Stomach (tissue), 9 donors: ENCODE results near the gene ANKS1B. TPM values are rescaled to one million over a fixed set of nuclear protein-coding genes. Genes with fewer than 3 reads are reported as not detected.

Source experiments
- DNase-seq, 2 donors: peaks; one replicate each; pipeline versions ENCODE4 v3.0.0 to v3.0.0-alpha.2; 2013 to 2019
- H3K27ac ChIP-seq, 5 donors: fragments of 200-600 bp in 4 of 5; sonication (generic) in 4 of 5; one replicate each; pipeline ENCODE4 v1.5.1; 2013 to 2019; ENCODE audit warnings: mild to moderate bottlenecking in 1 of 5, moderate library complexity in 1 of 5
- H3K27me3 ChIP-seq, 3 donors: fragments of 200-600 bp; sonication (generic); one replicate each; pipeline ENCODE4 v1.5.1; 2017 to 2019; ENCODE audit warnings: mixed run types in 1 of 3
- H3K36me3 ChIP-seq, 4 donors: fragments of 200-600 bp; sonication (generic); 1 replicate in 3 of 4; 2 replicates in 1 of 4; pipeline ENCODE4 v1.5.1; 2016 to 2019
- H3K4me1 ChIP-seq, 4 donors: fragments of 200-600 bp; sonication (generic); one replicate each; pipeline ENCODE4 v1.5.1; 2016 to 2019
- H3K4me3 ChIP-seq, 4 donors: fragments of 200-600 bp; sonication (generic) in 3 of 4; one replicate each; pipeline ENCODE4 v1.5.1; 2016 to 2019; ENCODE audit warnings: mild to moderate bottlenecking in 1 of 4
- H3K9me3 ChIP-seq, 4 donors: fragments of 200-600 bp; sonication (generic); one replicate each; pipeline ENCODE4 v1.5.1; 2016 to 2019
- EP300 ChIP-seq: sonication (generic); formaldehyde crosslinking; IDR thresholded peaks from one replicate; pipeline ENCODE4 v1.6.1; 2017; ENCODE audit warnings: antibody characterized with exemption
- POLR2A ChIP-seq, 4 donors: fragments of 450-650 bp; IDR thresholded peaks; one replicate each; pipeline ENCODE4 v1.6.1; 2016; ENCODE audit warnings: antibody characterized with exemption in 4 of 4, control low read depth in 2 of 4, mild to moderate bottlenecking in 1 of 4, moderate library complexity in 1 of 4
- POLR2AphosphoS5 ChIP-seq, 3 donors: sonication (generic); formaldehyde crosslinking; IDR thresholded peaks; one replicate each; pipeline ENCODE4 v1.6.1; 2016; ENCODE audit warnings: antibody characterized with exemption in 3 of 3
- WGBS, 5 donors: extraction: QIAGEN DNeasy Blood & Tissue Kit in 3 of 5; methylation state at CpG; one replicate each; pipeline versions ENCODE4 v1.1.5 to v1.1.7; 2013 to 2018; 5-methylcytosine and 5-hydroxymethylcytosine counted together
- intact Hi-C: fragments of 100-400 bp; cut with DNase I; formaldehyde crosslinking; loops from one replicate; pipeline ENCODE4 v1.15.1; 2023; ENCODE audit warnings: low total_unique reads
- polyA plus RNA-seq, 3 donors: library from polyadenylated mRNA; stranded (reverse); fragments of 200-250 nt; gene quantifications; one replicate each; pipeline ENCODE4 v1.2.3, GENCODE V29; 2013
- total RNA-seq, 5 donors: library from RNA; depleted of rRNA; stranded (reverse); fragments of >200 nt; gene quantifications; one replicate each; pipeline versions ENCODE4 v1.1.0 to v1.2.3, GENCODE V29; 2014 to 2016
- TF ChIP-seq, protein P1 (sequence below), 7 experiments: fragments of 450-650 bp in 4 of 7; fragments of 200-600 bp in 3 of 7; sonication (generic) in 3 of 7; IDR thresholded peaks; one replicate each; pipeline ENCODE4 v1.5.1; 2016 to 2019; ENCODE audit warnings: antibody characterized with exemption in 7 of 7, control low read depth in 2 of 7, mild to moderate bottlenecking in 1 of 7
- donor health status: healthy with polysubstance abuse.
- donor health status: Bipolar disorder and iron deficiency.
- donor health status: healthy.

The ANKS1B gene
- total and polyA plus RNA-seq, 8 donors = 0.73 to 26.8 (median 2.2) TPM; not detected in 2

DNA sequence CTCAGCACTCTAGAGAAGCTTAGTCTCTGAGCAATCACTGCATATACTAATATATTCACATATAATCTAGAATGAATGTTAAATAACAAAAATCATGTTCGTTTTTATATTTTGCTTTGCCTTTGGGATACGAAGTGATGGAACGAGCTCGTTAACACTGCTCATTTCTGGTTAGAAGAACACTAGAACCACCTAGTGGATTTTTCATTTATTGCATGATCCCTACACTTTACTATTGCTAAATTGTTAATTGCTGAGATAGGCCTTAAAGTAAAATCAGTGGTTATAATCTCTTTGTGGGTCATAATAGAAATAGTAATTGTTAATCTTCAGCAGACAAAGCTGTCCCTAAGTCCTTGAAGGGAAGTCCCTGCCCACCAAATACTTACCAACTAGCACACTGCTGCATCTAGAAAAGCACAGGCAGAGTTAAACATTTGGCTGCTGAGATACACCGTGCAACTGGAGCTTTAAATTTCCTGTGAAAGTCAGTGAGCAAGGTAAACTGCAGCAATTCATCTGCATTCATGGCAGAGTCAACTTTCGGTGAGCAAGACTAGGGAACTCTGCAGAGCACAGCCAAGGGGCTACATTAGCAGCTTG, 985.9 kb downstream of the ANKS1B start:
- intact Hi-C loops = no loop called here
- Histone ChIP-seq H3K4me1 (peaks cover 0 to 3% (median 0%) of the 10 kb centered on the region in 4 donors), H3K27me3 (no peaks in the 10 kb centered on the region), H3K27ac (no peak overlapping the region), H3K4me3 (no peak overlapping the region), H3K36me3 (no peaks in the 10 kb centered on the region), H3K9me3 (no peaks in the 10 kb centered on the region)
- no peak for TF ChIP-seq POLR2A (IDR thresholded peaks at IDR 0.05)
- TF ChIP-seq, protein P1, sequence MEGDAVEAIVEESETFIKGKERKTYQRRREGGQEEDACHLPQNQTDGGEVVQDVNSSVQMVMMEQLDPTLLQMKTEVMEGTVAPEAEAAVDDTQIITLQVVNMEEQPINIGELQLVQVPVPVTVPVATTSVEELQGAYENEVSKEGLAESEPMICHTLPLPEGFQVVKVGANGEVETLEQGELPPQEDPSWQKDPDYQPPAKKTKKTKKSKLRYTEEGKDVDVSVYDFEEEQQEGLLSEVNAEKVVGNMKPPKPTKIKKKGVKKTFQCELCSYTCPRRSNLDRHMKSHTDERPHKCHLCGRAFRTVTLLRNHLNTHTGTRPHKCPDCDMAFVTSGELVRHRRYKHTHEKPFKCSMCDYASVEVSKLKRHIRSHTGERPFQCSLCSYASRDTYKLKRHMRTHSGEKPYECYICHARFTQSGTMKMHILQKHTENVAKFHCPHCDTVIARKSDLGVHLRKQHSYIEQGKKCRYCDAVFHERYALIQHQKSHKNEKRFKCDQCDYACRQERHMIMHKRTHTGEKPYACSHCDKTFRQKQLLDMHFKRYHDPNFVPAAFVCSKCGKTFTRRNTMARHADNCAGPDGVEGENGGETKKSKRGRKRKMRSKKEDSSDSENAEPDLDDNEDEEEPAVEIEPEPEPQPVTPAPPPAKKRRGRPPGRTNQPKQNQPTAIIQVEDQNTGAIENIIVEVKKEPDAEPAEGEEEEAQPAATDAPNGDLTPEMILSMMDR (IDR thresholded peaks at IDR 0.05) = peak in 5 of 7 experiments; percentile 47 to 69 (median 52)
- 18 to 21% (median 18%) methylated on average over 6 of the region's 6 CpGs for WGBS, 5 donors
- peak in 1 of 2 donors; percentile 73 for DNase-seq

DNA sequence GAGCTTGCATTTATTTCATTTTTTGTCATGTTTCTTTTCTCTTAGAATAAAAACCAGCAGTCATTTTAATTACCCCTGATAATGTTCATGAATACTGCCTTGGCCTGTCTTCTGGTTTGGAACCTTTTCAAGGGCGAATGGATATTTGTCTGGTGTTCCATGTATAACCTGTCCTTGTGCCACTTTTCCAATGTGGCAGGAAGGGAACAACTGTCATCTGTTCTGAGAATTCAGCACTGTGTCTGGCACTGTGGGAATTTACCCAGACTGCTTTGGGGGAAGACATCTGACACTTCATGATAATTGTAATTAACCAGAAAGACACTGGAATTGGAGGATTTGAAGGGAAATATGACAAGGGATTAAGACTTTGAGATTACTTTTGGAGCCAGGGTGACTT, 986.8 kb downstream of the ANKS1B start:
- Histone ChIP-seq H3K4me3 (no peak overlapping the region), H3K27me3 (no peaks in the 10 kb centered on the region), H3K27ac (no peak overlapping the region), H3K36me3 (no peaks in the 10 kb centered on the region), H3K9me3 (no peaks in the 10 kb centered on the region), H3K4me1 (peaks cover 0 to 3% (median 0%) of the 10 kb centered on the region in 4 donors)
- TF ChIP-seq, protein P1 (IDR thresholded peaks at IDR 0.05) = no peak
- TF ChIP-seq EP300 (no peak), POLR2AphosphoS5 (IDR thresholded peaks at IDR 0.05) (no peak), POLR2A (IDR thresholded peaks at IDR 0.05) (no peak)
- no peak for DNase-seq
- WGBS, 5 donors = 52 to 87% (median 69%) methylated on average over 1 of the region's 1 CpG
- intact Hi-C loops = no loop called here

DNA sequence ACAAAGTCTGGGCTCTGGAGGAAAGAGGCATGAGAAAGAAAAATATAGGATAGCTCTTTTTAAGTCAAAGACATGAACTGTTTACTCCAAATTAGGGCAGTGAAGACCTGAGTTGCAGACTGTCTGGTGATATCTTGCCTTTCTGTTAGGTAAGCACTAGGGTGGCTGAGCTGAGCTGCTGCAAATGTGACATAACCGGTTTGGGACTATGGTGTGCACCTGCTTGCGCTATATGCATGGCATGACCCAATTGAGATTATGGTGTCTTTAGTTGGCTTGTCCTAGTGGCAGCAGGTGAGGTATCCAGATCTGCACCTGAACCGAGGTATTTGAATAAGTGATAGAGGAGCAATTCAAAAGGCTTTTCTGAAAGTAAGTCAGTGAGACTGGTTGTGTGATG, 994.1 kb downstream of the ANKS1B start:
- intact Hi-C loops = no loop called here
- peak in 1 of 2 donors; percentile 23 for DNase-seq
- Histone ChIP-seq H3K36me3 (no peaks in the 10 kb centered on the region), H3K9me3 (no peaks in the 10 kb centered on the region), H3K4me1 (no peaks in the 10 kb centered on the region), H3K4me3 (no peak overlapping the region), H3K27ac (no peak overlapping the region), H3K27me3 (no peaks in the 10 kb centered on the region)
- TF ChIP-seq POLR2AphosphoS5 (IDR thresholded peaks at IDR 0.05) = no peak
- TF ChIP-seq EP300 = no peak
- no peak for TF ChIP-seq POLR2A (IDR thresholded peaks at IDR 0.05)
- TF ChIP-seq, protein P1 (IDR thresholded peaks at IDR 0.05) = no peak
- WGBS, 5 donors = 46 to 68% (median 53%) methylated on average over 3 of the region's 3 CpGs

DNA sequence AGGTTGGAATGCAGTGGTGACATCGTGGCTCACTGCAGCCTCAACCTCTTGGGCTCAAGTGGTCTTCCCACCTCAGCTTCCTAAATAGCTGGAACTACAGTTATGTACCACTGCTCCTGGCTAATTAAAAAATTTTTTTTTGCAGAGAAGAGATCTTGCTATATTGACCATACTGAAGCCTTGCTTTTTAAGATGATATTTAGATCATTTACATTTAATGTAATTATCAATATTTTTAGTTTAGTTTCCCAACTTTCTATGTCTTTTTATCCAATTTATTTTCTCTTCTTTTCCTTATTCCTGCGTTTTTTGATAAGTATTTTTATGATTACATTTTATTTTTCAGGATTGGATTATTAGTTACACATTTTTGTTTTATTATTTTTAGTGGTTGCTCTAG, 999.6 kb downstream of the ANKS1B start:
- Histone ChIP-seq H3K27me3 (no peaks in the 10 kb centered on the region), H3K27ac (no peak overlapping the region), H3K9me3 (peaks cover 0 to 11% (median 4%) of the 10 kb centered on the region in 4 donors), H3K36me3 (no peaks in the 10 kb centered on the region), H3K4me1 (no peaks in the 10 kb centered on the region), H3K4me3 (no peak overlapping the region)
- TF ChIP-seq POLR2AphosphoS5 (IDR thresholded peaks at IDR 0.05) (no peak), EP300 (no peak), POLR2A (IDR thresholded peaks at IDR 0.05) (no peak)
- TF ChIP-seq, protein P1 (IDR thresholded peaks at IDR 0.05) = no peak
- no peak for DNase-seq
- WGBS, 5 donors = 57 to 69% (median 64%) methylated on average over 2 of the region's 2 CpGs
- intact Hi-C loops = no loop called here
